Cardiac fibroblast (primary cell): ENCODE data around the gene TRAPPC2.
"Not testable (repeated sequence)": the region's sequence is repeated elsewhere in the genome, so short reads cannot be mapped to it uniquely, and the experiment has no call there.

Experiments used
- DNase-seq, 2 donors: peaks; one replicate each; pipeline versions ENCODE4 v3.0.0 to v3.0.0-alpha.2; 2010; ENCODE audit warnings: low read depth in 2 of 2
- H3K4me3 ChIP-seq, 2 donors: replicated peaks in 1 of 2; 1 replicate in 1 of 2; 2 replicates in 1 of 2; pipeline ENCODE4 v1.5.1; 2011; ENCODE audit warnings: low read depth in 2 of 2, low read length in 2 of 2, mild to moderate bottlenecking in 2 of 2, moderate library complexity in 1 of 2
- TF ChIP-seq, protein P1 (sequence below): IDR thresholded peaks from one replicate; pipeline ENCODE4 v1.5.1; 2011; ENCODE audit warnings: low read depth, mild to moderate bottlenecking, low read length, inconsistent platforms

TRAPPC2 gene

DNA sequence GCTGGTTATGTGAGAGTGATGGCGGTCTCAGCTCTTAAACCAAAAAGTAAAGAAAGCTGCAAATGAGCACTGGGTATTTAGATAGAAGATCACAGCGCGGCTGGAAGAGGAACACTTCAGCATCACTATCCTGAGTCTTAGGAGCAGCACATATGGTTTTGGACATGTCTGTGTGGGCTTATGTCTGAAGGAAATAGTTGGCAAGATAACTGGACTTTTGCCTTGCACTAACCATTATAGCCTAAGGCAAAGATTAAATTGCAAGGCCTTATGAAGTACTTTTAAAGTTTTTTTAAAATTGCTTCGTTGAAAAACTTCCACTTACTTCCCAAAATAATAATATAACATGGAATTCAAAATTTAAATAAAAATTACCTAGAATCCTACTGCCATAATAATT is 50.1 kb downstream of the TRAPPC2 start:
- no peak for DNase-seq
- TF ChIP-seq, protein P1, sequence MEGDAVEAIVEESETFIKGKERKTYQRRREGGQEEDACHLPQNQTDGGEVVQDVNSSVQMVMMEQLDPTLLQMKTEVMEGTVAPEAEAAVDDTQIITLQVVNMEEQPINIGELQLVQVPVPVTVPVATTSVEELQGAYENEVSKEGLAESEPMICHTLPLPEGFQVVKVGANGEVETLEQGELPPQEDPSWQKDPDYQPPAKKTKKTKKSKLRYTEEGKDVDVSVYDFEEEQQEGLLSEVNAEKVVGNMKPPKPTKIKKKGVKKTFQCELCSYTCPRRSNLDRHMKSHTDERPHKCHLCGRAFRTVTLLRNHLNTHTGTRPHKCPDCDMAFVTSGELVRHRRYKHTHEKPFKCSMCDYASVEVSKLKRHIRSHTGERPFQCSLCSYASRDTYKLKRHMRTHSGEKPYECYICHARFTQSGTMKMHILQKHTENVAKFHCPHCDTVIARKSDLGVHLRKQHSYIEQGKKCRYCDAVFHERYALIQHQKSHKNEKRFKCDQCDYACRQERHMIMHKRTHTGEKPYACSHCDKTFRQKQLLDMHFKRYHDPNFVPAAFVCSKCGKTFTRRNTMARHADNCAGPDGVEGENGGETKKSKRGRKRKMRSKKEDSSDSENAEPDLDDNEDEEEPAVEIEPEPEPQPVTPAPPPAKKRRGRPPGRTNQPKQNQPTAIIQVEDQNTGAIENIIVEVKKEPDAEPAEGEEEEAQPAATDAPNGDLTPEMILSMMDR, result no peak
- no peak overlapping the region for H3K4me3 ChIP-seq

DNA sequence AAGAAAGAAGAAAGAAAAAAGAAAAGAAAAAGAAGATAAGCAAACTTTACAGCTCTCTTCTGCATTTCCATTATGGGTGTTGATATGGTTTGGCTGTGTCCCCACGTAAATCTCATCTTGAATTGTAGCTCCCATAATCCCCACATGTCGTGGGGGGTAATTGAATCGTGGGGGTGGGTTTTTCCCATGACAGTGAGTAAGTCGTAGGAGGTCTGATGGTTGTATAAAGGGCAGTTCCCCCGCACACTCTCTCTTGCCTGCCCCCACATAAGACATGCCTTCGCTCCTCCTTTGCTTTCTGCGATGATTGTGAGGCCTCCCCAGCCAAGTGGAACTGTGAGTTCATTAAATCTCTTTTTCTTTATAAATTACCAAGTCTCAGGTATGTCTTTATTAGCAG is 52.8 kb downstream of the TRAPPC2 start:
- H3K4me3 ChIP-seq, result no peak overlapping the region
- TF ChIP-seq, protein P1, result no peak
- no peak for DNase-seq

DNA sequence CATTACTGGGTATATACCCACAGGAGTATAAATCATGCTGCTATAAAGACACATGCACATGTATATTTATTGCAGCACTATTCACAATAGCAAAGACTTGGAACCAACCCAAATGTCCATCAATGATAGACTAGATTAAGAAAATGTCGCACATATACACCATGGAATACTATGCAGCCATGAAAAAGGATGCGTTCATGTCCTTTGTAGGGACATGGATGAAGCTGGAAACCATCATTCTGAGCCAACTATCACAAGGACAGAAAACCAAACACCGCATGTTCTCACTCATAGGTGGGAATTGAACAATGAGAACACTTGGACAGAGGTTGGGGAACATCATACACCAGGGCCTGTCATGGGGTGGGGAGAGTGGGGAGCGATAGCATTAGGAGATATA is 54.7 kb downstream of the TRAPPC2 start:
- DNase-seq, H3K4me3 ChIP-seq: not testable (repeated sequence)

DNA sequence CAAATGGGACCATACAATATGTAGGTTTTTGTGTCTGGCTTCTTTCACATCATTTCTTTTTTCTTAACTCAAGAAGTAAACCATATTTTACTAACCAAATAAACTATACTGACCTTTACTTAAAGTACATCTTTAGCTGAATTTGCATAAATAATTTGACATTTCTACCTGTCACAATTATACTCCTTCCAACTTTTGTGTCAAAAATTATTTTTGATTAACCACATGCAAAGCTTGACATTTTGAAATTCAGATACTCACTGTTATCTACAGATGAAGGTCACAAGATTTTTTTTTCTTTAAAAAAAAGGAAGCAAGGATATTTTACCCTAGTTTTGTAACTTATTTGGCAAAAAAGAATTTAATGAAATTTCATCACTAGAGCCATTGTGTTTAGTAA is 57.5 kb downstream of the TRAPPC2 start:
- no peak for DNase-seq
- TF ChIP-seq, protein P1, result no peak
- no peak overlapping the region for H3K4me3 ChIP-seq

DNA sequence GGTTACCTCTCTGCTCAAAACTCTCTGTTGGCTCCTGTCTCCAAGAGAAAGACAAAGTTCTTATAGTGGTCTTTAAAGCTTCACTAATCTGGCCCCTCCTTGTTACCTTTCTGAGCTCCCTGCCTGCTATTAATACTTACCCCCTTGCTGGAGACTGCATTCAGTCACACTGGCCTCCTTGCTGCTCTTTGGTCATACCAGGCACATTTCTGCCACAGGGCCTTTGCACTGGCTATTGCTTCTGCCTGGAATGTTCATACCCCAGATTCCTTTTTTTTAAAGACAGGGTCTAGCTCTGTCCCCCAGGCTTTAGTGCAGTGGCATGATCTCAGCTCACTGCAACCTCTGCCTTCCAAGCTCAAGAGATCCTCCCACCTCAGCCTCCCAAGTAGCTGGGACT is 61.4 kb downstream of the TRAPPC2 start:
- H3K4me3 ChIP-seq, result no peak overlapping the region
- TF ChIP-seq, protein P1, result no peak
- DNase-seq, result no peak

DNA sequence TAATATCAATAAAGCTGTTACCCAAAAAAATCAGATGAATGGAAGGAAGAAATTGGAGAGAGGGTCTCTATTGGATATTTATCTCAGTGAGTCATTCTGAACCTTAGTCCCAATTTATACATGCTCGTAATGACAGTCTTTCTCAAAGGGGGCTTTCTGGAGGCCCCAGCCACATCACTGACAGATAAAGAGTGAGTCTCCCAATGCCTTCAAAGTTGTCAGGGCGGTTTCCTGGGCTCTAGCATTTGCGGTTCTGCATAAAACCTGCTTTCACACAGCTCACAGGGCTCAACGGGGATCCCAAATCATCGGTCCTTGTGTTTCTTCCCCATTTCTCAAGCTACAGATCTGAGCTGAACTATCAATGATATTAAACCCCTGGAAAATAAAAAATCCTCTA is 64.2 kb downstream of the TRAPPC2 start:
- TF ChIP-seq, protein P1, result no peak
- H3K4me3 ChIP-seq, result no peak overlapping the region
- no peak for DNase-seq

DNA sequence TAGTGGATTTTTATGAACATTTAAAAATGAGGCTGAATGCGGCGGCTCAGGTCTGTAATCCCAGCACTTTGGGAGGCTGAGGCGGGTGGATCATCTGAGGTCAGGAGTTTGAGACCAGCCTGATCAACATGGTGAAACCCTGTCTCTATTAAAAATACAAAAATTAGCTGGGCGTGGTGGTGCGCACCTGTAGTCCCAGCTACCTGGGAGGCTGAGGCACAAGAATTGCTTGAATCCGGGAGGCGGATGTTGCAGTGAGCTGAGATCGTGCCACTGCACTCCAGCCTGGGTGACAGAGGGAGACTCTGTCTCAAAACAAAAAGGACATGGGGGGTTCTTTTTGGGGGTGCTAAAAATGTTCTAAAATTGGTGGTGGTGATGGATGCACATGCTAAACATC is 64.7 kb downstream of the TRAPPC2 start:
- H3K4me3 ChIP-seq, DNase-seq: not testable (repeated sequence)

DNA sequence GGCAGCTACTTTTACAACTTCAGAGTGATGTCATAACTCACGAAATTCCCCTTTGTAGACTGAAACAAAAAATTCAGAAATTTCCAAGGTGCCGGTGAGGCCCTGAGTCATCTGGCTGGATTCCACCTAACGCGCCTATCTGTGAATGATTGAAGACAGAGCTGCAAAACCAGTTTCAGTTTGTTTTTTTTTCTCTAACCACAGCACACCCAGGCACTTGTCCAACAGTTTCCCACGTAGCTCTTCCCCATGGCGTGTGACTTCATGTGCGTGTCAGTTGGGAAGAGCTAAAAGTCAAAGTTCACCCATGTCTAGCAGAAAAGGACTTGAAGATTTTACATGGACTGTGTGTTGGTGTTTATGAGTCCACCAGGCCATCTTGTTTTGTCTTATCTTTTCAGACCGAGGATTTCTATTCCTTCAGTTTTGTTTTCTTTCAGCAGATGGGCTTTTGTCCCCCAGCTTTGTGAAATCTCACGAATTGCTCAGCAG is 65.1 kb downstream of the TRAPPC2 start:
- peak; percentile 93 to 95 for DNase-seq
- H3K4me3 ChIP-seq, result no peak overlapping the region

More for the DNA sequence above, 65.1 kb downstream of the TRAPPC2 start:
- TF ChIP-seq, protein P1, result no peak
